Stimulated activated CD4-positive, alpha-beta T cell treated with anti-CD3 and anti-CD28 coated beads, Interleukin-15, amount 100 ng/mL, for 48 hours (primary cell): Measurements from ENCODE around the gene NTN1.
A peak's percentile ranks its signal among the peaks of the same experiment; 100 is the strongest.

Experiments used
- DNase-seq, 2 donors: peaks; one replicate each; pipeline ENCODE4 v3.0.0-alpha.2; 2020; ENCODE audit warnings: low read depth in 2 of 2

Gene NTN1

DNA sequence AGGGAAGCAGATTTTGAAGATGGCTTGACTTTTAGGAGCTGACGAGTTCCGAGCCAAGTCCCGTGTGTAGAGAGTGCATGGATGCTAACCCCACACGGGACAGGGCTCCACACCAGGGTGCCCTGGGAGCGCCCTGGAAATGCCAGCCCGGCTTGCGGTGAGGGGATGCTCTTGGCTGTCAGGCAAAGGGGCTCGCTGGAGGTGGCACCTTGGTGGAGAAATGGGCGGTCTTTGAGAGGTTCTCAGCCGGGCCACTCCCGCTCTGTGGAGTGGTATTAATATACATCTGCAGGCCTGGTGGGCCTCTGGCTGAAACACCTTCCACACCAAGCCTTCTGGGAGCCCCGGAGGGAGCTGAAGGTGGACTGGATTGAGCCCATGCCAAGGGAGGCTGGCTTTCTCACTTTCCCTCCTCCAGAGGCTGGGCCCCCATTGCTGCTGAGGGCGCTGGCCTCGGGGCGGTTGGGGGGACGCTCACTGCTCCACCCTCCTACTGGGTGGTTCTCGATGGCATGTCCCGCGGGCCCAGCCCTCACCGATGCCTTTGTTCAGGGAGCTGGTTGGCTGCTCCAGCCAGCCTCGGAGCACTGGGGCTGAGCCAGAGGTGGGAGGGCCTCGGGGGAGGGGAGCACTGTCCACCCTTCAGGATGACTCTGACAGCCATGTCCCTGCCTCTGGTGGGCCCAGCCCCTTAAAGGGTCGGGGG, 210.3 kb downstream of the NTN1 start:
- no peak for DNase-seq

DNA sequence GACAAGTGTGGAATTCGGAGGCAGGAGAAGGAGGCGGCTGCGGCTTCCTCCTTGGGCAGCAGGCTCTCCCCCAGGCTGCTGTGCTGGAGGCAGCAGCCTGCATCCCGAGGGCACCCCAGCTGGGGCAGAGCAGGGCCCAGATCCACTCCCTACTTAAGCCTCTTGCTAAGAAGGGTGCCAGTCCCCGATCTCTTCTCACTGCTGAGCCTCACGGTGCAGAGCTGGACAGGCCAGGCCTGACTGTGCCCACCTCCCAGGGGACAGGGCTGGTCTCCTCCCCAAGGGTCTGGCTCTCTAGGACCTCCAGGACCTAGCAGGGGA, 210.8 kb downstream of the NTN1 start:
- DNase-seq, result no peak

DNA sequence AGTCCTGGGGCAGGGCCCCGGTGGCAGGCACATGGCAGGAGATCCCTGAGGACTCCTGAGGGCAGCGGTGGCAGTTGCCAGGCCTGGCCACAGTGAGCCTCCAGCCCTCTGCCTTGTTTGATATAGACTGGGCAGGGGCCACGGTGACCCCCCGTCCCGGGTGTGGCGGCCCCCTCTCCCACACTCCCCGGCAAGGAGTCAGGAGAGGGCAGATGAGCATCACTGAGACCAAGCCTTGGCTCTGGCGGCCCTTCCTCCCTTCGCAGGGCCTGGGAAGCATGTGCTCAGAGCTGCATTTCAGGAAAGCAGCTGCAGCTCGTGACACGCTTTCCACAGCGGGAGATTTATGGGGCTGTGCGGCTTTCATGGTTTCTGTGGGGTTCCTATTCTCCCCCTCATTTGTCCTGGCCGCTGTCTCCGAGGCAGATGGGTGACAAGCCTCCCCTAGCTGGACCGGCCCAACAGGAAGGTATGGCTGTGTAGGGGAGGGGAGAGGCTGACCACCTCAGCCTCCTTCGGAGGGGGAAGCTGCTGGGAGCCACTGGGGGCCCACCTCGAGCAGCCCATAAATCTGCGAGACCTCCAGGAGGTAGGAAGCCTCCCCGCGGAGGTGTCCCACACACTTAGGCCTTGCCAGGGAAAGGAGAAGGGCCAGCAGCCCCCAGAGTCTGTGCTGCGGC, 211.4 kb downstream of the NTN1 start:
- DNase-seq, result no peak

DNA sequence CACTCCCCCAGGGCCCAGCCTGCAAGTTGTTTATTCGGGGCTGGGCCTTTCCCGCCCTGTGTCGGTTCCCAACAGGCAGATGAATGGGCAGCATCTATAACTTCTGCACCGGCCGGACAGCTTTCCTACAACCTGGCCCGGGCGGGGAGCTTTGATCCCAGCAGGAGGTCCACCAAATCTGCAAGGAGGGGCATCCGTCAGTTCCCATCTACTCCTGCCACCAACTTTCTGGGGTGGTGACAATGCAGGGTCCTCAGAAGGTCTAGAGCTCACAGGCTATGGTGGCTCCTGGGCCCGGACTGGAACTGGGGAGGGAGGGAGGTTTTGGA, 211.9 kb downstream of the NTN1 start:
- DNase-seq, result no peak

DNA sequence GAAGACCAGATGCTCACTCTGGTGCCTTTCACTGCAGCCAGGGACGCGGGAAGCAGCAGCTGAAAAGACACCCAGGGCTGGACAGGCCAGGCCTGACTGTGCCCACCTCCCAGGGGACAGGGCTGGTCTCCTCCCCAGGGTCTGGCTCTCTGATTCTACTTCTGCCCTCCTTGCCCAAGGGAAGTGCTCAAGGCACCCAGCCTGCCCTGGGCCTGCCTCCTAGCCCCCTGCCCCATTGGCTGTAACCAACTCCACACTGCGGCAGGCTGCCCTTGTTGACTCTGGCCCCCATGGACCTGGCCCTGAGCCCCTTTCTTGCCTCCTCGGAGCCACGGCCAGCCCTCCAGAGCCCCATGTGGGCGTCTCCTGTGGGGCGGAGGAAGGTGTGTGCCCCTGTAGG, 212.5 kb downstream of the NTN1 start:
- DNase-seq, result no peak

DNA sequence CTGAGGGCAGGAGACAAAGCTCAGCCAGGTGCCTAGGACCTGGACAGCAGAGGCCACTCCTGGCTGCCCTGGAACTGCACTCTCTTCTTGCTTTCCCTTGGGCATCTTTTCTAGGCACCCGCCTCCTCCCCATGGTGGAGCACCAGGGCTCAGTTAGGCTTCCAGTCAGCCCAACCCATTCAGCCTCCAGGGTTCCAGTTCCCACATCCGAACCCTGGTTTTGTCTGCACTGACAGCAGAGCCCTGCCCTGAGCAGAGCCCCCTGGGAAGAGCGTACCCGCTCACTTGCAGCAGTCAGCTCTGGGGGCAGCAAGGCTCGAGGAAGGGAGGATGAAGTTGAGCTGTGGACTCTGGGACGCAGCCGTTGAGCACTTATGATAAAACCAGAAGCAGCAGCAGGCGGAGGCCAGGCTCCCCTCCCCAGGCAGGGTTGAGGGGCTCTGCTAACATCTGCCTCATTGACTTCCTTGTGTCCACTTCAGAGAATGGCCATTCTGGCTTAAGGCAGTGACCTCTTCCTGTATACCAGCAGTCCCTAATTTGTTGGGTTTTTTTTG, 213.2 kb downstream of the NTN1 start:
- DNase-seq, result no peak

DNA sequence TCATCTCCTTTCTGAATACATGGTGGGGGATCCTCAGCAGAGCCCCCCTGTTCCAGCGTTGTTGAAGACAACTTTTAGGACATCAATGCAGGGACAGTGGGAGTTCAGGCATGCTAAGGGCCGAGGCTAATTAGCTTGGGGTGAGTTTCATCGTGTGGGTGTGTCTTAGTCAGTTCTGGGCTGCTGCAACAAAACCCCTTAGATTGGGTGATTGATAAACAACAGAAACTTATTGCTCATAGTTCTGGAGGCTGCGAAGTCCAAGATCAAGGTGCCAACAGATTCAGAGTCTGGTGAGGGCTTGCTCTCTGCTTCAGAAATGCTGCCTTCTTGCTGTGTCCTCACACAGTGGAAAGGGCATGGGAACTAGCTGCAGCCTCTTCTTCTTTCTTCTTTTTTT, 214.0 kb downstream of the NTN1 start:
- no peak for DNase-seq

DNA sequence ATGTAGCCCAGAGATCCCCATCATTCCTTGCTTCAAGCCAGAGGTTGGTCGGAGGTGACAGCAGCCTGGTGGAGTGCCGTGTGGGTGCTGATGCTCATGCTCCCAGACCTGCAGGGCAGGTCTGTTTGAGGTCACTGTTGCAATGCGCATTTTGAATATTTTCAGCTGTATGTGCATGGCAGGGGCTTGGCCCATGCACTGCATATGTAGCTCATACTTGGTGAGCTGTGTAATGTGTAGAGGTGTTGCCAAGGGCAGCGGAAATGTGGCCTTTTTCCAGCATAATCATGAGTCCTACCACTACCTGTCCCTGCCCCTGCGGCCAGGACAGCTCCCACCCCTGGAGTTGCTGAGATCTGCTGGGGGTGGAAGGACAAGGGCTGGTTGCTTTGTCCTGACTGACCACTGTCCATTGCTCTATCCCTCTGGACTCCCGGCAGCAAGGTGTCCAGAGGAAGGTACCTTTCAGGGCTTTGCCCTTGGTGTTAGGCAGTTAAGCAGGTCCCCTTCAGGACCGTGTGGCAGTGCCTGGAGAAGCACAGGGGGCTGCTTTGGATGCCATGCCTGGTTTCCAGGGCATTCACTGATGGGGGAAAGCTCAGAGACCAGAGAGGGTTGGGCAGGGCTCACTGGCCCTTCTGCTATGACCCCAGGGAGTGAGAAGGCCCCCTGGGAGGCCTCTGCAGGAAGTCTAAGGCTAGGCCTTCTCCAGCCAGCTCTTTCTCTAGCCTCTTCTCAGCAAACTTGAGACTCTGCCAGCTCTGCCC, 215.2 kb downstream of the NTN1 start:
- no peak for DNase-seq

DNA sequence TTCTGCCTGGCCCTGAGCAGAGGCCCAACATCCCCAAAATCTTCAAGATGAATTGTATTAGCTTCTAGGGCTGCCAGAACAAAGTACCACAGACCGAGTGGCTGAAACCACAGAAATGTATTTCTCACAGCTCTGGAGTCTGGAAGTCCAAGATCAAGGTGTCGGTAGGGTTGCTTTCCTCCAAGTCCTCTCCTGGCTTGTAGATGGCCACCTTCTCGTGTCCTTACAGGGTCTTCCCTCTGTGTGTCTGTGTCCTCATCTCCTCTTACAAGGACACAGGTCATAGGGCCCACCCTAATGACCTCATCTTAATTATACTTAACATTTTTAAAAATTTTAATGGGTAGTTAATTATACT, 215.7 kb downstream of the NTN1 start:
- DNase-seq, result no peak

DNA sequence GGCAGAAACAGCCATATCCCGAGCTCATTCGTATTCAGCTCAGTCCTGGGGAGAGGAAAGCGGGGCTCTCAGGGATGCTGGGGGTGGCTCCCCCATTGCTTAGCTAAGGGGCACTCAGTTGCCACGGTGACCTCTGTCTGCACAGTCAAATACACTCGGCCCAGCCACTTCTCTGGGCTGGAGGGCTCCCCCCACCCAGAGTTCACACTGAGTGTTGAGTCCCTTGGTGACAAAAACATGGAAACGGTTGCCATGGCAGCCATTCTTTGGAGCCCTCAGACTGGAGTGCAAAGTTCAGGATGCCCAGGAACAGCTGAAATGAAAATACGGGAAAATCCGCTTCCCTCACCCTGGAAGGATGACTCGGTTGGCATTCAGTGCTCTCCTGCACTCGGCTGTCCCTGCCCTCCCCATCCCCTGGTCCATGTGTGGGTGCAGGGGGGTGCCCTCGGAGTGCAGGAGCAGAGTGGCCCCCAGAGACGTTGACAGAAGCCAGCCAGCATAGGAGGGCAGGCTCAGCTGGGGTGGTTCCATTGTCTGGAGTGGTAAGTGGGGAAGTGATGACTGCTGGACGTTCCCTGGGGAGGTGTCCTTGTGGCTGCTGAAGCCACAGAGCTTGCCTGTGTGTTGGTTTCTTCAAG, 216.5 kb downstream of the NTN1 start:
- no peak for DNase-seq

DNA sequence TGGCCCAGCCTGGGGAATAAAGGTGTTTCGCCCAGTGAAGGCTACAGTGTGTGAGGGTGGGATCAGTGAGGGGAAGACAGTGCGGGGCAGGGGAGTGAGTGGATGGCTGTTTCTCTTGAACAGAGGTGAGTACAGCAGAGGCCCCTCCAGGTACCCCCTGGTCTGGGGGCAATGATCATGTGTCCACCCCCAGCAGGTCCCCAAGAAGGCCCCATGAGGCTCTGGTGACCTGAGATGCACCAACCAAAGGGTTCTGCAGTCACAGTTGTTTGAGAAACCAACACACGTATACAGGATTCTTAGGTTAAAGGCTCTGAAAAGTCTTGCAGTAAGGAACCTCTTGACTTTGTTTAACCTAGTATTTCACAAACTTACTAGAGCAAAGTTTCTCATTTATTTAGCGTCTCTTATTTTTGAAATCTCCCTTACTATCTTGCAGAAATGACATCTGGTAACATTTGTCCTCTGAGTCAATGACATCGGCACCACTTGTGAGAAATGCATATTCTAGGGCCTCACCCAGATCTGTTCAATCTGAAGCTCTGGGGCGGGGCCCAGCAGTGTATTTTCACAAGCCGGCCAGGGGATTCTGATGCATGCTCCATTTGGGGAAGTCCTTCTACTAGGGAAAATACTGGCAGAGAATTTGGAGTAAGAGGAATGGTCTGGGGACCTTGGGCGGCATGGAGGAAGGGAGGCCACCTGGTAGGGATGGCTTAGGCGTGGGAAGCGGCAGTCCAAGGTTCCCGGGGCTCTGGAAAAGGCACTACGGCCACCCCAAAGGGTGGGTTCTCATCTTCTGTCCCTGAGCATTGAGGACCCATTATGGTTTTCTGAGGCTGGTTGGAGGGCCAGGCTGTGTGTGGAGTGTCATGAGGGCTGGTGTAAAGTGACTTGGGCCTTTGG, 217.3 kb downstream of the NTN1 start:
- DNase-seq, result no peak

DNA sequence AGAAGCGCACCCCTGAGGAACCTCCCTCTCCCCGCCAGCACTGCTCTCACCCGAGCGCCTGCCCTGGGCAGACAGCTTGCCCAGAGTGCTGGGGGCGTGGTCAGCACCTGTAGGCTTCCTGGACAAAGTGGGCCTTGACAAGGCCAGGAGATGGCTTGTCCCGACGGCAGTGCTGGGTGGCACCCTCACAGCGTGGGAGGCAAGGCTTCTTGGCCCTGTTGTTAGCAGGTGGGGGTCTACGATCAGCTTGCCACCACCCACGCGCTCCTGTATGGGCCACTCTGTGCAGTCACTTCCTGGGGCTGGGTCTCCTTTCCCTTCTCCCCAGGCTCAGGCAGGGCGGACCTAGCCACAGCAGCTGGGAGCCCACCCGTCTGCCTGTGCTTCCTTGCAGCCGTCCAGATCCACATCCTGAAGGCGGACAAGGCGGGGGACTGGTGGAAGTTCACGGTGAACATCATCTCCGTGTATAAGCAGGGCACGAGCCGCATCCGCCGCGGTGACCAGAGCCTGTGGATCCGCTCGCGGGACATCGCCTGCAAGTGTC, 218.0 kb downstream of the NTN1 start:
- no peak for DNase-seq

DNA sequence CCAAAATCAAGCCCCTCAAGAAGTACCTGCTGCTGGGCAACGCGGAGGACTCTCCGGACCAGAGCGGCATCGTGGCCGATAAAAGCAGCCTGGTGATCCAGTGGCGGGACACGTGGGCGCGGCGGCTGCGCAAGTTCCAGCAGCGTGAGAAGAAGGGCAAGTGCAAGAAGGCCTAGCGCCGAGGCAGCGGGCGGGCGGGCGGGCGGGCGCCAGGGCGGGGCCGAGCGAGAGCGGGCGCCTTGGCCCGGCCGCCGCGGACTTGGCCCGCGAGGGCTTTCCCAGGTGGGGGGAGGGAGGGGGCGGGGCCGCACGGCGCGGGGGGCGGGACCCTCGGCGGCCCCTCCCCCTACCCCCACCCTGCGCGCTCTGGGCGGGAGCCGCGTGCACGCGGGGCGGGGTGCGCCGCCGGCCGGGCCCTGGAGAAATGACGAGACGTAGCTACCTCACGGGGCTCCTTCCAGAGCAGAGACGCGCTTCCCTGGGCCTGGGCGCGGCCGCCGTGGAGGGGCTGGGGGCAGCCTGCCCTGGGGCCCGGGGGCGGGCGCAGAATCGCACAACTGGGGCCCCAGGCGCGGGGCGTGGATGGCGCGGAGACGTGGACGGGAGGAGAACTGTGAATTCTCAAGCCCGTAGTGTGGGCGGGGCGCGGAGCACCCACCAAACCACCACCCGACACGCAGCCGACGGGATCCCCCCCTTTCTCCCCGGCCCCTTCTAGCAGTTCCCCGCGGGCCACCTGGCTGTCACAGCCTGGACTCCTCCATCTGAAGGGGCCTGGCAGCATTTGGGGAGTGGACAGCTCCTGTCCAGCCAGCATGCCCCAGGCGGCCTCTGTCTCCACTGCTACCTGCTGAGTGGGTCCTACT, 218.7 kb downstream of the NTN1 start:
- DNase-seq, result peak; percentile 45 to 52

DNA sequence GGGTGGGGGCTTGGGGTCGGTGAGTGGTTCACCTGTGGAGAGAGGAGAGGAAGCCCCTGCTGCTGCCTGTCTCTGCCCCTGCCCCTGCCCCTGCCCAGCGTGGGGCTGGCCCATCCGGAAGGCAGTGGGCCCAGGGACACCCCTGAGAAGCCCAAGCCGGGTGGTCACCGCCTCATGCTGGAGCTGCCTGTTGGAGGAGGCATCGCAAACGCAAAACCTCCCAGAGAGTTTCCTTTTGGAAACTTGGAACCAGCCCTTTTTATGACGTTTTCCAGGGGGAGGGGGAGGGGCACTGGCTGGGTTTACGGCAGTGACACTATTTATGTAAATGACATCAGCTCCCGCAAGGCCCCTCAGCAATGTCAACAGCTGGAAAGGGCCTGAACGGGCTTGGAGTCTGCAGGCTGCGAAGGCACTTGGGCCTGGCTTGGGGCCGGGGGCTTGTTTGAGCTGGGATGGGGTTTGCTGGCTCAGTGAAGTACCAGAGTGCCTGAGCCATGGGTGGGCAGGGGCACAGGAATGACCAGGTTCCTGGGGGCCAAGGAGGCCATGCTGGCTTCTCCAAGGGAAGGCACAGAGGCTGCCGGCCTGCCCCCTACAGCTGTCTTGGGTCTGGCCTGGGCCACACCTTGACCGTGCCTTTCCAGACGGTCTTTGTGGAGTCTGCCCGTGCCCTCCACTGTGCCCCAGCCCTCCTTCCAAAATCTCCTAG, 219.5 kb downstream of the NTN1 start:
- no peak for DNase-seq

DNA sequence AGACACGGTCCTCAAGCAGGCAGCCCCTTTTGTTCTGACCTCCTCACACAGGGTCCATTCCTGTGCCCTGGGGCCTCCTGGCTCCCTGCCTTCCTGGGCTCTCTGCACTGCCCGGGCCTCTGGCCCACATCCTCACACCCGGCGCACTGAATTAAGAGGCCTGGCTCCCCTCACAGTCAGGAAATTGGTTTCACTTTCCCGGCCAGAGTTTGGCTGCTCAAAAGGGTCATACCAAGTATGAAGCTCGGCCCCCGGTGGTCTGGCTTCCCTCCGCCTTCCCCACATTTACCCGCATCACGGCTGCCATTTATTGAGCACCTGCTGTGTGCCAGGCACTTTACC, 220.0 kb downstream of the NTN1 start:
- no peak for DNase-seq

DNA sequence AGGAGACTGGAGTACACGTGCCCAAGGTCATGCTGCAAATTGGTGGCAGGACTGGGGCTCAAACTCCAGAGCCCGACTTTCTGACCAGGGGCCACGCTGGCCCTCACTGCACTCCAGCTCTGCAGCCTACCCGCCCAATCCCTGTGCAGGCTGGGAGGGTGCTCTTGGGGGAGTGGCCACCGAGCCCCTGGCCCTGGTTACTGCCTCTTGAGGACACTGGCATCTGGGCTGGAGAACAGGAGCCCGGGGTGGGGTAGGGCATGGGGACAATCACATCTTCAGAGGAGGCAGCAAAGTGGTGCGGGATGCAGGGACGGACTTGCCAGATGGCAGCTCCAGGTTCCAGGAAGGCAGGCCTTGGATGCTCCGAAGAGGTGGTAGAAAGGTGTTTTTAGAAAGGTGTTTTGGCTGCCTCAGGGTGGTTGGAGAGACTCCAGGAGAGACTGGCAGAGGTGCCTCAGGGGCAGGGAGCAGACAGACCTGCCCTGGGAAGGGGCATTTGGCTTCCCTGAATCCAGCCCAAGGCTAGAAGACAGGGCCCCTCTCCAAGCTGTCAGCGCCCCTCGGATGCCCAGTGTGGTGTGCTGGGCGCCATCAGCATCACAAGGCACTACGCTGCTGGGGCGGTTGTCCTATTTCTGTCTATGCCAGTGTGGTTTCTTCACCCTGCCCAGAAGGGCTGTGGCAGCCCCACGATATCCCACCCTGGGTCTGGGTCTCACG, 220.6 kb downstream of the NTN1 start:
- DNase-seq, result no peak

DNA sequence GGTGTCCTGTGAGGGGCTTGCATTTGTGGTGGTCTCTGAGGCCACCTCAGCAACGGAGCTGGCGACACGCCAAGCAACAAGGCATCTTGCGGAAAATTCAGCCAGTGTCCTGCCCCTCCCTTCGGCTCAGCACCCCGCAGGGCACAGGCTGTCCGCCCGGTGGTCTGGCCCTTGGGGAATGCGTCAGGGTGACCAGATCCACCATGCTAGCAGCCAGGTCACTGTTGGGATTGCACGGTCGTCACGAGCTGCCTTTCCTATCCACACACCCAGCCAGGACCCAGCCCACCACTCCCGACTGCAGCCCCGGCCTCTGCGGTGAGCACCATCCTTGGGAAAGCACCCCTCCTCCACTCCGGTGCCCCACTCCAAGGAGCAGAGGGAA, 221.2 kb downstream of the NTN1 start:
- no peak for DNase-seq

DNA sequence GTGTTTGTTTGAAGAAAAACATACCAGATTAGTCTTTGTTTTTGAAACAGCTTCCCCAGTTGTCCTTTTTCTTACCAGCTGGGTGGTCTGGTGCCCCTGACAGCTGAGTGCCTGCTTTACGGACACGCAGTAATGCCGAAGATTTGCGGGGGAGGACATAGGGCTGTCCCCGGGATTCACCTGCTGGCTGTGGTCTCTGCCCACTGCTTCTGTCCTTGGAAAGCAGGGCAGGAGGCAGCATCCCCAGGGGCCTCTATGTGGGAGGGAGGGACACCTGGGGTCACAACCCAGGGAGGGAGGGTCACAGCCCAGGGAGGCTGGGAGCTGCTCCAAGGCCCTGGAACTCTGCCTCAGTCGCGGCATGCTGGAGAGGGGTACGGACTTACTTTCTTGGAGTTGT, 221.7 kb downstream of the NTN1 start:
- DNase-seq, result no peak
